ENCODE results near the gene ZNF277. TPM values are rescaled to one million over a fixed set of nuclear protein-coding genes. Genes with fewer than 3 reads are reported as not detected.

The ZNF277 gene
- total RNA-seq, 6 donors from 2014 or later = 20.8 to 63.1 (median 34.8) TPM

DNA sequence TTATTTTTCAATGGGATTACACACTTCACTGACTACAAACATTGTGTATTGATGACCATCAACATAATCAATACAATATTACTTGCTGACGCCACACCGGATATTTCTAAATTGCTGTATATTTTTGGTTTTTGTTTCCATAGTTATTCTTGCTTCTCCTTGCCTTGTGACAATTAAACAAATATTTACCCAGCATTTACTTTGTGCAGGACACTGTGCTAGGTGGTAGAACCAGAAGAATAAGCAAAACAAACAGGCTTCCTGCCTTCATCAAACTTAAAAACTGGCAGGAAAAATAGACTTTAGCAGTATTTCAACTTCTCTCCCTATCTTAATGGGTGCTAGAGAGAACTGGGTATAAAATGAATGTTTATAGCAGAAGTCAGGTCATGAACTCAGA, 50.6 kb downstream of the ZNF277 start:
- WGBS, 2 donors = 69 to 72% methylated on average over 2 of the region's 2 CpGs
- ATAC-seq (ENCODE audit: low FRiP score in 2 of 2) (no peak), DNase-seq (no peak)
- Histone ChIP-seq H3K27ac (no peak overlapping the region), H3K4me3 (no peak overlapping the region), H3K4me1 (peaks cover 0 to 9% (median 8%) of the 10 kb centered on the region in 4 donors), H3K27me3 (no peaks in the 10 kb centered on the region), H3K9me3 (no peaks in the 10 kb centered on the region), H3K36me3 (no peaks in the 10 kb centered on the region)
- TF ChIP-seq POLR2A (IDR thresholded peaks at IDR 0.05) = no peak
- TF ChIP-seq POLR2AphosphoS5 (IDR thresholded peaks at IDR 0.05) = no peak

- Histone ChIP-seq H3K27ac (no peak overlapping the region), H3K4me1 (peaks cover 4 to 21% (median 14%) of the 10 kb centered on the region in 4 donors), H3K36me3 (no peaks in the 10 kb centered on the region), H3K4me3 (no peak overlapping the region), H3K9me3 (no peaks in the 10 kb centered on the region), H3K27me3 (no peaks in the 10 kb centered on the region)
- DNase-seq (no peak), ATAC-seq (ENCODE audit: low FRiP score in 2 of 2) (no peak)
- TF ChIP-seq POLR2A (IDR thresholded peaks at IDR 0.05) = no peak
- no peak for TF ChIP-seq POLR2AphosphoS5 (IDR thresholded peaks at IDR 0.05)
- TF ChIP-seq, protein P1, sequence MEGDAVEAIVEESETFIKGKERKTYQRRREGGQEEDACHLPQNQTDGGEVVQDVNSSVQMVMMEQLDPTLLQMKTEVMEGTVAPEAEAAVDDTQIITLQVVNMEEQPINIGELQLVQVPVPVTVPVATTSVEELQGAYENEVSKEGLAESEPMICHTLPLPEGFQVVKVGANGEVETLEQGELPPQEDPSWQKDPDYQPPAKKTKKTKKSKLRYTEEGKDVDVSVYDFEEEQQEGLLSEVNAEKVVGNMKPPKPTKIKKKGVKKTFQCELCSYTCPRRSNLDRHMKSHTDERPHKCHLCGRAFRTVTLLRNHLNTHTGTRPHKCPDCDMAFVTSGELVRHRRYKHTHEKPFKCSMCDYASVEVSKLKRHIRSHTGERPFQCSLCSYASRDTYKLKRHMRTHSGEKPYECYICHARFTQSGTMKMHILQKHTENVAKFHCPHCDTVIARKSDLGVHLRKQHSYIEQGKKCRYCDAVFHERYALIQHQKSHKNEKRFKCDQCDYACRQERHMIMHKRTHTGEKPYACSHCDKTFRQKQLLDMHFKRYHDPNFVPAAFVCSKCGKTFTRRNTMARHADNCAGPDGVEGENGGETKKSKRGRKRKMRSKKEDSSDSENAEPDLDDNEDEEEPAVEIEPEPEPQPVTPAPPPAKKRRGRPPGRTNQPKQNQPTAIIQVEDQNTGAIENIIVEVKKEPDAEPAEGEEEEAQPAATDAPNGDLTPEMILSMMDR (IDR thresholded peaks at IDR 0.05) = no peak
- no peak for TF ChIP-seq EP300 (IDR thresholded peaks at IDR 0.05)
- 85 to 87% methylated on average over 2 of the region's 2 CpGs for WGBS, 2 donors
Observed at GRCh38 chr7:112260911-112261310, 54.4 kb downstream of the ZNF277 start.

DNA sequence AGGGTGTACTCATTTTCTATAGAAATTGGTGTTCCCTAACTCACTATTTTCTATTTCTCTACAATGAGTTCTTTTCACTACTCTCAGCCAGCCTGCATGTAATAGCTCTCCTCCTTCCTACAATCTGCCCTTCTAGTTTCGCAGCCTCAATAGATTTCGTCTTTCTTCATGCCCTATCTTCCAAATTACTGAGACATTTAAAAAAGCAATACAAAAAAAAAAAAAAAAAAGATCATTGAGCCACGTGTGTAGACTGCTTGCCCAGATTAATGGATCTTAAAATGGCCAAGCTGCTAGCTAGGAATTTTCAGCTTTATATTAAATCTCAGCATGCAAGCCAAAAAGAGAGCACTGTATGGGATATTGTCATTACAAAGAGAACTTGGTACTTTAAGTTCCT, 55.5 kb downstream of the ZNF277 start:
- 76 to 82% methylated on average over 3 of the region's 3 CpGs for WGBS, 2 donors

GRCh38 chr7:112262855-112263487, 56.5 kb downstream of the ZNF277 start:
- 53 to 64% methylated on average over 2 of the region's 2 CpGs for whole genome bisulfite sequencing, 2 donors

More for the DNA sequence above, 55.5 kb downstream of the ZNF277 start:
- Histone ChIP-seq H3K4me3 (no peak overlapping the region), H3K27me3 (no peaks in the 10 kb centered on the region), H3K4me1 (peaks cover 8 to 30% (median 24%) of the 10 kb centered on the region in 4 donors), H3K27ac (no peak overlapping the region), H3K9me3 (no peaks in the 10 kb centered on the region), H3K36me3 (no peaks in the 10 kb centered on the region)
- no peak for ATAC-seq (ENCODE audit: low FRiP score in 2 of 2)
- DNase-seq = no peak
- TF ChIP-seq, protein P1 (IDR thresholded peaks at IDR 0.05) = no peak
- TF ChIP-seq POLR2AphosphoS5 (IDR thresholded peaks at IDR 0.05) = no peak
- TF ChIP-seq POLR2A (IDR thresholded peaks at IDR 0.05) = no peak
- TF ChIP-seq EP300 (IDR thresholded peaks at IDR 0.05) = no peak

DNA sequence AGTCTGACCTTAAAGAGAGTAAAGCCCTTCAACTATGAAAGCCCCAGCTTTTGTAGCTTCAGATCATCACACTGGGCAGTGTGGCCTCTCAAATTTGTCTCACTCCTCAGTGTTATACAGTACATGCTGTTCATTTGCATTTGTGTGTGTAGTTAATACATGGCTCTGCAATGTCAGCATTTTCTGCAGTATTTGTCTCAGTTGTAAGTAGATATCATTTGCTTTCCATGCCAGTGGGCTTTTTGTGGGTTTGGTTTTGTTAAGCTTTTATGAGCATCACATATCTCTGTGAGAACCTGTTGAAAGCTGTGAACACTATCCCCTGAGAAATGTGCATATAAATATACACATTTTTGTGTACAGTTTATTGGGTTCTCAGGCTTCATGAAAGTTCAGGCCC, 57.0 kb downstream of the ZNF277 start:
- H3K4me1 ChIP-seq = peaks cover 6 to 31% (median 26%) of the 10 kb centered on the region in 4 donors
- no peaks in the 10 kb centered on the region for H3K27me3 ChIP-seq
- ATAC-seq (ENCODE audit: low FRiP score in 2 of 2) = no peak
- no peak for DNase-seq
- H3K36me3 ChIP-seq = no peaks in the 10 kb centered on the region
- peak overlapping the region in 3 of 4 donors; percentile 0 to 48 (median 40) for H3K27ac ChIP-seq
- TF ChIP-seq POLR2AphosphoS5 (IDR thresholded peaks at IDR 0.05) (no peak), POLR2A (IDR thresholded peaks at IDR 0.05) (no peak), EP300 (IDR thresholded peaks at IDR 0.05) (no peak)
- TF ChIP-seq, protein P1 (IDR thresholded peaks at IDR 0.05) = no peak
- H3K4me3 ChIP-seq = no peak overlapping the region
- H3K9me3 ChIP-seq = no peaks in the 10 kb centered on the region

More at GRCh38 chr7:112262855-112263487, 56.5 kb downstream of the ZNF277 start:
- no peak for TF ChIP-seq POLR2A (IDR thresholded peaks at IDR 0.05)
- TF ChIP-seq EP300 (IDR thresholded peaks at IDR 0.05) = no peak
- no peak for TF ChIP-seq POLR2AphosphoS5 (IDR thresholded peaks at IDR 0.05)
- TF ChIP-seq, protein P1 (IDR thresholded peaks at IDR 0.05) = no peak
- Histone ChIP-seq H3K27ac (peak overlapping the region in 3 of 4 donors; percentile 0 to 48 (median 40)), H3K9me3 (no peaks in the 10 kb centered on the region), H3K4me3 (no peak overlapping the region), H3K27me3 (no peaks in the 10 kb centered on the region), H3K36me3 (no peaks in the 10 kb centered on the region), H3K4me1 (peaks cover 6 to 31% (median 26%) of the 10 kb centered on the region in 4 donors)
- DNase-seq = no peak
- peak in 1 of 2 donors; percentile 26 for ATAC-seq (ENCODE audit: low FRiP score in 2 of 2)
